Keratinocyte (primary cell): ENCODE results near the gene PABPN1L.

Source experiments
- CTCF ChIP-seq, 3 experiments: IDR thresholded peaks in 1 of 3; conservative IDR thresholded peaks in 1 of 3; optimal IDR thresholded peaks in 1 of 3; 2 replicates in 2 of 3; 3 replicates in 1 of 3; pipeline versions ENCODE3 to v1.5.1; 2011; ENCODE audit warnings: low read length in 3 of 3, mild to moderate bottlenecking in 3 of 3, moderate library complexity in 2 of 3, control low read depth in 1 of 3, inconsistent platforms in 1 of 3; ENCODE audit not compliant: insufficient read depth in 2 of 3; ENCODE audit errors: extremely low read depth in 1 of 3
- EZH2 ChIP-seq: IDR thresholded peaks from one replicate; pipeline ENCODE4 v1.6.1; 2012; ENCODE audit warnings: inconsistent platforms, mild to moderate bottlenecking, low read length, moderate library complexity

- TF ChIP-seq CTCF (optimal IDR thresholded peaks at IDR 0.05 in 1 of 3, IDR thresholded peaks at IDR 0.05 in 1 of 3, conservative IDR thresholded peaks at IDR 0.05 in 1 of 3; ENCODE audit: extremely low read depth in 1 of 3, insufficient read depth in 2 of 3, low read length in 3 of 3) (no peak), EZH2 (no peak)
Measured at GRCh38 chr16:88909431-88910210, 43.2 kb upstream of the PABPN1L start.
